ENCODE results near the gene ACAN.
A peak's percentile ranks its signal among the peaks of the same experiment; 100 is the strongest.

Gene ACAN

GRCh38 chr15:88838667-88839066, 35.4 kb downstream of the ACAN start:
- TF ChIP-seq Cebpa-rat (IDR thresholded peaks at IDR 0.05), result no peak

GRCh38 chr15:88839146-88839545, 35.9 kb downstream of the ACAN start:
- Histone ChIP-seq H3K27ac (no peak overlapping the region), H3K4me1 (0 out of 2 replicates have a peak, but pooled peaks cover 6% of the 10 kb centered on the region), H3K27me3 (no peaks in the 10 kb centered on the region), H4K20me1 (no peaks in the 10 kb centered on the region), H3K4me3 (no peak overlapping the region), H3K9me3 (no peaks in the 10 kb centered on the region), H3K9ac (no peak overlapping the region), H3K4me2 (no peak overlapping the region), H3K36me3 (no peaks in the 10 kb centered on the region)
- TF ChIP-seq Cebpa-rat (IDR thresholded peaks at IDR 0.05), result no peak

More at GRCh38 chr15:88838667-88839066, 35.4 kb downstream of the ACAN start:
- Histone ChIP-seq H3K9ac (no peak overlapping the region), H3K27ac (no peak overlapping the region), H3K4me1 (0 out of 2 replicates have a peak, but pooled peaks cover 6% of the 10 kb centered on the region), H3K9me3 (no peaks in the 10 kb centered on the region), H3K4me3 (no peak overlapping the region), H4K20me1 (no peaks in the 10 kb centered on the region), H3K27me3 (no peaks in the 10 kb centered on the region), H3K36me3 (no peaks in the 10 kb centered on the region), H3K4me2 (no peak overlapping the region)

- no peak for TF ChIP-seq Cebpa-rat (IDR thresholded peaks at IDR 0.05)
- Histone ChIP-seq H3K4me1 (0 out of 2 replicates have a peak, but pooled peaks cover 6% of the 10 kb centered on the region), H3K4me3 (no peak overlapping the region), H3K4me2 (no peak overlapping the region), H3K36me3 (no peaks in the 10 kb centered on the region), H3K27me3 (no peaks in the 10 kb centered on the region), H4K20me1 (no peaks in the 10 kb centered on the region), H3K27ac (no peak overlapping the region), H3K9ac (no peak overlapping the region), H3K9me3 (no peaks in the 10 kb centered on the region)
Measured at GRCh38 chr15:88839961-88840360, 36.7 kb downstream of the ACAN start.

GRCh38 chr15:88841236-88841635, 38.0 kb downstream of the ACAN start:
- Histone ChIP-seq H3K27ac (no peak overlapping the region), H4K20me1 (no peaks in the 10 kb centered on the region), H3K36me3 (no peaks in the 10 kb centered on the region), H3K4me1 (0 out of 2 replicates have a peak, but pooled peaks cover 6% of the 10 kb centered on the region), H3K9ac (no peak overlapping the region), H3K27me3 (no peaks in the 10 kb centered on the region), H3K4me2 (peak overlapping the region; percentile 5; the same call in 1 of the 2 replicates), H3K9me3 (no peaks in the 10 kb centered on the region), H3K4me3 (no peak overlapping the region)
- no peak for TF ChIP-seq Cebpa-rat (IDR thresholded peaks at IDR 0.05)

- TF ChIP-seq Cebpa-rat (IDR thresholded peaks at IDR 0.05), result no peak
- Histone ChIP-seq H3K36me3 (no peaks in the 10 kb centered on the region), H3K4me3 (no peak overlapping the region)
Measured at GRCh38 chr15:88842156-88842555, 38.9 kb downstream of the ACAN start.

GRCh38 chr15:88843334-88843733, 40.1 kb downstream of the ACAN start:
- Histone ChIP-seq H3K27me3 (no peaks in the 10 kb centered on the region), H3K27ac (no peak overlapping the region), H4K20me1 (no peaks in the 10 kb centered on the region), H3K9ac (no peak overlapping the region), H3K4me3 (no peak overlapping the region), H3K36me3 (no peaks in the 10 kb centered on the region), H3K9me3 (no peaks in the 10 kb centered on the region), H3K4me1 (0 out of 2 replicates have a peak, but pooled peaks cover 6% of the 10 kb centered on the region), H3K4me2 (no peak overlapping the region)
- TF ChIP-seq Cebpa-rat (IDR thresholded peaks at IDR 0.05), result no peak

More at GRCh38 chr15:88842156-88842555, 38.9 kb downstream of the ACAN start:
- 0 out of 2 replicates have a peak, but pooled peaks cover 6% of the 10 kb centered on the region for H3K4me1 ChIP-seq
- no peak overlapping the region for H3K4me2 ChIP-seq
- no peak overlapping the region for H3K27ac ChIP-seq
- no peaks in the 10 kb centered on the region for H4K20me1 ChIP-seq
- no peaks in the 10 kb centered on the region for H3K27me3 ChIP-seq
- no peak overlapping the region for H3K9ac ChIP-seq
- H3K9me3 ChIP-seq, result no peaks in the 10 kb centered on the region

- H3K27ac ChIP-seq, result no peak overlapping the region
- H3K27me3 ChIP-seq, result no peaks in the 10 kb centered on the region
- no peak for TF ChIP-seq Cebpa-rat (IDR thresholded peaks at IDR 0.05)
- 0 out of 2 replicates have a peak, but pooled peaks cover 6% of the 10 kb centered on the region for H3K4me1 ChIP-seq
- no peaks in the 10 kb centered on the region for H3K9me3 ChIP-seq
- no peaks in the 10 kb centered on the region for H3K36me3 ChIP-seq
- H3K9ac ChIP-seq, result no peak overlapping the region
- H3K4me2 ChIP-seq, result no peak overlapping the region
- H4K20me1 ChIP-seq, result no peaks in the 10 kb centered on the region
- H3K4me3 ChIP-seq, result no peak overlapping the region
Measured at GRCh38 chr15:88844749-88845386, 41.6 kb downstream of the ACAN start.

GRCh38 chr15:88845616-88846015, 42.4 kb downstream of the ACAN start:
- H3K9ac ChIP-seq, result no peak overlapping the region
- no peak overlapping the region for H3K27ac ChIP-seq
- 0 out of 2 replicates have a peak, but pooled peaks cover 6% of the 10 kb centered on the region for H3K4me1 ChIP-seq
- H3K4me2 ChIP-seq, result no peak overlapping the region
- H3K36me3 ChIP-seq, result no peaks in the 10 kb centered on the region
- no peaks in the 10 kb centered on the region for H3K27me3 ChIP-seq
- TF ChIP-seq Cebpa-rat (IDR thresholded peaks at IDR 0.05), result no peak
- H3K4me3 ChIP-seq, result no peak overlapping the region
- no peaks in the 10 kb centered on the region for H3K9me3 ChIP-seq
- no peaks in the 10 kb centered on the region for H4K20me1 ChIP-seq

- Histone ChIP-seq H3K9me3 (no peaks in the 10 kb centered on the region), H3K4me2 (no peak overlapping the region), H3K4me3 (no peak overlapping the region), H3K4me1 (no peaks in the 10 kb centered on the region), H3K9ac (no peak overlapping the region), H4K20me1 (no peaks in the 10 kb centered on the region), H3K36me3 (no peaks in the 10 kb centered on the region), H3K27me3 (no peaks in the 10 kb centered on the region), H3K27ac (no peak overlapping the region)
- no peak for TF ChIP-seq Cebpa-rat (IDR thresholded peaks at IDR 0.05)
Measured at GRCh38 chr15:88847144-88847543, 43.9 kb downstream of the ACAN start.

- no peak overlapping the region for H3K4me3 ChIP-seq
- H3K27me3 ChIP-seq, result no peaks in the 10 kb centered on the region
- H3K27ac ChIP-seq, result no peak overlapping the region
- no peak for TF ChIP-seq Cebpa-rat (IDR thresholded peaks at IDR 0.05)
- no peaks in the 10 kb centered on the region for H4K20me1 ChIP-seq
- no peak overlapping the region for H3K4me2 ChIP-seq
- H3K4me1 ChIP-seq, result no peaks in the 10 kb centered on the region
- no peak overlapping the region for H3K9ac ChIP-seq
- no peaks in the 10 kb centered on the region for H3K36me3 ChIP-seq
- H3K9me3 ChIP-seq, result no peaks in the 10 kb centered on the region
Measured at GRCh38 chr15:88848203-88848602, 45.0 kb downstream of the ACAN start.

All from BLaER1 (cell line).